GM04503 (cell line): ENCODE data around the gene KCTD7.
"Not testable (repeated sequence)": the region's sequence is repeated elsewhere in the genome, so short reads cannot be mapped to it uniquely, and the experiment has no call there.

ENCODE experiments used
- DNase-seq: peaks from one replicate; pipeline ENCODE4 v3.0.0-alpha.2; 2012; ENCODE audit warnings: low read depth

The KCTD7 gene

GRCh38 chr7:66682350-66683093, 53.8 kb downstream of the KCTD7 start:
- no peak for DNase-seq

- DNase-seq: peak; percentile 11
Measured at GRCh38 chr7:66683094-66683769, 54.6 kb downstream of the KCTD7 start.

- DNase-seq: no peak
Measured at GRCh38 chr7:66683770-66684123, 55.1 kb downstream of the KCTD7 start.

- not testable (repeated sequence) for DNase-seq
Measured at GRCh38 chr7:66685663-66686062, 57.0 kb downstream of the KCTD7 start.

GRCh38 chr7:66687186-66687585, 58.5 kb downstream of the KCTD7 start:
- DNase-seq: no peak

- DNase-seq: not testable (repeated sequence)
Measured at GRCh38 chr7:66687672-66688071, 59.0 kb downstream of the KCTD7 start.

- DNase-seq: no peak
Measured at GRCh38 chr7:66689081-66689480, 60.4 kb downstream of the KCTD7 start.

GRCh38 chr7:66693331-66693730, 64.7 kb downstream of the KCTD7 start:
- no peak for DNase-seq
